GM18520 (cell line): ENCODE data around the gene MYOZ2.
A peak's percentile ranks its signal among the peaks of the same experiment; 100 is the strongest.

Experiments
- ATAC-seq: cut with Tn5 transposase; IDR thresholded peaks from one replicate; pipeline ENCODE4 v1.9.1; 2021; ENCODE audit not compliant: unreplicated experiment

MYOZ2 gene

GRCh38 chr4:119190354-119190753 is 54.7 kb downstream of the MYOZ2 start:
- ATAC-seq: no peak

- ATAC-seq: no peak
Measured at GRCh38 chr4:119191505-119191904, 55.9 kb downstream of the MYOZ2 start.

- no peak for ATAC-seq
Measured at GRCh38 chr4:119197772-119198212, 62.2 kb downstream of the MYOZ2 start.

GRCh38 chr4:119204916-119205315 is 69.3 kb downstream of the MYOZ2 start:
- no peak for ATAC-seq

GRCh38 chr4:119205690-119206089 is 70.1 kb downstream of the MYOZ2 start:
- ATAC-seq: no peak

- ATAC-seq: no peak
Measured at GRCh38 chr4:119206178-119206577, 70.5 kb downstream of the MYOZ2 start.

- no peak for ATAC-seq
Measured at GRCh38 chr4:119207051-119207450, 71.4 kb downstream of the MYOZ2 start.

- ATAC-seq: peak; percentile 24
Measured at GRCh38 chr4:119209077-119209476, 73.4 kb downstream of the MYOZ2 start.

- no peak for ATAC-seq
Measured at GRCh38 chr4:119209586-119209985, 74.0 kb downstream of the MYOZ2 start.

GRCh38 chr4:119210775-119211174 is 75.1 kb downstream of the MYOZ2 start:
- ATAC-seq: no peak

- peak; percentile 1 for ATAC-seq
Measured at GRCh38 chr4:119211867-119212233, 76.2 kb downstream of the MYOZ2 start.

GRCh38 chr4:119212234-119212963 is 76.8 kb downstream of the MYOZ2 start, which contains the start of gene USP53:
TSS of gene USP53 (plus strand) at chr4:119212713. CDS start at chr4:119239760, 27,047 bp downstream.
- peak; percentile 83 for ATAC-seq

- ATAC-seq: peak; percentile 23
Measured at GRCh38 chr4:119212964-119213606, 77.5 kb downstream of the MYOZ2 start.

GRCh38 chr4:119218093-119218492 is 82.5 kb downstream of the MYOZ2 start:
- no peak for ATAC-seq

- ATAC-seq: no peak
Measured at GRCh38 chr4:119221412-119221811, 85.8 kb downstream of the MYOZ2 start.

GRCh38 chr4:119227690-119228089 is 92.1 kb downstream of the MYOZ2 start:
- ATAC-seq: no peak

GRCh38 chr4:119228406-119228805 is 92.8 kb downstream of the MYOZ2 start:
- no peak for ATAC-seq

GRCh38 chr4:119229908-119230687 is 94.5 kb downstream of the MYOZ2 start:
- ATAC-seq: no peak

GRCh38 chr4:119231491-119231890 is 95.9 kb downstream of the MYOZ2 start:
- no peak for ATAC-seq

GRCh38 chr4:119232286-119232685 is 96.7 kb downstream of the MYOZ2 start:
- no peak for ATAC-seq

GRCh38 chr4:119233191-119233590 is 97.6 kb downstream of the MYOZ2 start:
- no peak for ATAC-seq

- no peak for ATAC-seq
Measured at GRCh38 chr4:119233750-119234149, 98.1 kb downstream of the MYOZ2 start.
